Neutrophil (primary cell): ENCODE results near the gene GBGT1.

ENCODE experiments used
- H3K27ac ChIP-seq: fragments of 200-600 bp; sonication (generic); 2 replicates; pipeline ENCODE4 v1.5.1; 2016; ENCODE audit warnings: mild to moderate bottlenecking, moderate library complexity
- H3K27me3 ChIP-seq: fragments of 200-600 bp; sonication (generic); 2 replicates; pipeline ENCODE4 v1.6.0; 2016; ENCODE audit warnings: mild to moderate bottlenecking
- H3K36me3 ChIP-seq: fragments of 200-600 bp; sonication (generic); 2 replicates; pipeline ENCODE4 v1.5.1; 2017
- H3K4me1 ChIP-seq, 2 experiments: fragments of 200-600 bp in 1 of 2; sonication (generic) in 1 of 2; 1 replicate in 1 of 2; 2 replicates in 1 of 2; pipeline versions ENCODE4 v1.5.1 to v1.6.1; 2013 to 2016; ENCODE audit warnings: low read depth in 1 of 2, low read length in 1 of 2, mild to moderate bottlenecking in 1 of 2, moderate library complexity in 1 of 2; ENCODE audit not compliant: control insufficient read depth in 1 of 2, insufficient read depth in 1 of 2
- H3K4me3 ChIP-seq, 2 experiments: fragments of 200-600 bp in 1 of 2; sonication (generic) in 1 of 2; 1 replicate in 1 of 2; 2 replicates in 1 of 2; pipeline ENCODE4 v1.5.1; 2013 to 2016; ENCODE audit warnings: low read depth in 1 of 2, low read length in 1 of 2, mild to moderate bottlenecking in 1 of 2, moderate library complexity in 1 of 2
- H3K9me3 ChIP-seq: fragments of 200-600 bp; sonication (generic); 2 replicates; pipeline ENCODE4 v1.5.1; 2016
- CTCF ChIP-seq: fragments of 200-600 bp; sonication (generic); IDR thresholded peaks from 2 replicates; pipeline ENCODE4 v1.5.1; 2016; ENCODE audit warnings: antibody characterized with exemption

The GBGT1 gene

GRCh38 chr9:133117271-133118178 lies 46.2 kb downstream of the GBGT1 start:
- no peak overlapping the region for H3K27ac ChIP-seq
- no peak for TF ChIP-seq CTCF
- H3K9me3 ChIP-seq, result no peaks in the 10 kb centered on the region
- H3K4me1 ChIP-seq, result peaks cover 42 to 48% of the 10 kb centered on the region in 2 experiments
- H3K36me3 ChIP-seq, result no peaks in the 10 kb centered on the region
- H3K4me3 ChIP-seq, result no peak overlapping the region
- peaks cover 73% of the 10 kb centered on the region for H3K27me3 ChIP-seq

- Histone ChIP-seq H3K4me1 (peaks cover 42 to 48% of the 10 kb centered on the region in 2 experiments), H3K9me3 (no peaks in the 10 kb centered on the region), H3K4me3 (no peak overlapping the region), H3K27ac (no peak overlapping the region), H3K36me3 (no peaks in the 10 kb centered on the region), H3K27me3 (peaks cover 78% of the 10 kb centered on the region)
- TF ChIP-seq CTCF, result no peak
These were observed 47.1 kb downstream of the GBGT1 start for GRCh38 chr9:133116346-133117231.

- Histone ChIP-seq H3K4me1 (peaks cover 40 to 46% of the 10 kb centered on the region in 2 experiments), H3K27me3 (peaks cover 86% of the 10 kb centered on the region), H3K36me3 (no peaks in the 10 kb centered on the region), H3K9me3 (no peaks in the 10 kb centered on the region), H3K27ac (no peak overlapping the region), H3K4me3 (no peak overlapping the region)
- TF ChIP-seq CTCF, result no peak
These were observed 47.9 kb downstream of the GBGT1 start for GRCh38 chr9:133115604-133116345.

GRCh38 chr9:133114886-133115603 lies 48.7 kb downstream of the GBGT1 start:
- TF ChIP-seq CTCF, result no peak
- Histone ChIP-seq H3K36me3 (no peaks in the 10 kb centered on the region), H3K4me3 (no peak overlapping the region), H3K4me1 (peaks cover 35 to 38% of the 10 kb centered on the region in 2 experiments), H3K27me3 (peaks cover 88% of the 10 kb centered on the region), H3K27ac (no peak overlapping the region), H3K9me3 (no peaks in the 10 kb centered on the region)
